ENCODE results near the gene PKD1L1.
"Not testable (repeated sequence)": the region's sequence is repeated elsewhere in the genome, so short reads cannot be mapped to it uniquely, and the experiment has no call there.

Gene PKD1L1

DNA sequence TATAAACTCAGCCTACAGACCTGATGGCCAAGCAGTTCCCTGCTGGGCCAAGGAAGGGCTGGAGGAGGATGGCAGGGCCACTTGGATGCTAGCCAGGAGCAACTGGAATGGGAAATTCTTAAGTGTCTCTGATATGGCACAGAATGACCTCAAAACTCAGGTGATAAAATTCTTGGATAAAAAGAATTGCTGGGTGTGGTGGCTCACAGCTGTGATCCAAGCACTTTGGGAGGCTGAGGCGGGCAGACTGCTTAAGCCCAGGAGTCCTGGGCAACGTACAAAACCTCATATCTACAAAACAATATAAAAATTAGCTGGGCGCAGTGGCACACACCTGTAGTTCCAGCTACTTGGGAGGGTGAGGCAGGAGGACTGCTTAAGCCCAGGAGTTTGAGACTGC lies 14.0 kb upstream of the PKD1L1 start:
- DNase-seq, result no peak

DNA sequence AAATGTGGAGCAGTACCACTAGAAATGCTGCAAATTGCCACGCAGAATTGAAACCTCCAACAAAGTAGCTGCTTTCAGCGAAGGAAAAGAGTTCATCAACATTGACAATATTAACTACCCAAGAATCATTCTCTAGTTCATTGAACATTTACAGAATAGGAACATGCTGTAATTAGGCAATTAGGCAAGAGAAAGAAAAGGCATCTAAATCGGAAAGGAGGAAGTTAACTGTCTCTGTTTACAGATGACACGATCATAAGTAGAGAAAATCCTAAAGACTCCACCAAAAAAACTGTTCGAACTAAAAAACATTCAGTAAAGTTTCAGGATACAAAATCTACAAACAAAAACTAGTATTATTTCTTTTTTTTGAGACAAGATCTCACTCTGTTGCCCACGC lies 8.9 kb upstream of the PKD1L1 start:
- DNase-seq, result no peak

DNA sequence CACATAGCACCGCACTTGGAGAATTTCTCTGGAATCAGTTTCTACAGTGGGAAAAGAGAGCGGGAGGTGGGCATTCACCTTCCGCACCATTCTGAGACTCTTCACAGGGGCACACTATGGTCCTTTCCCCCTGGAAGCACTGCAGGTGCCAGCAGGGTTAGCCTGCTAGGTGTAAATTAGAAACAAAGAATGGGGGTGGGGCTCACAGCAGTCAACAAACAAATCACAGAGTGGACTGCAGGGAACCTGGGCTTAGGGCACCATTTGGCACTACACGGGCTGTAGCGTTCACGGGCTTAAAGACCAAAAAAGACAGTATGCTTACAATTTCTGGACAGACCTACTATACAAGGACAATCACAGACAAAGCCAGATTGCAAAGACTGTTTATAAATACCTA lies 8.0 kb upstream of the PKD1L1 start:
- no peak for DNase-seq

DNA sequence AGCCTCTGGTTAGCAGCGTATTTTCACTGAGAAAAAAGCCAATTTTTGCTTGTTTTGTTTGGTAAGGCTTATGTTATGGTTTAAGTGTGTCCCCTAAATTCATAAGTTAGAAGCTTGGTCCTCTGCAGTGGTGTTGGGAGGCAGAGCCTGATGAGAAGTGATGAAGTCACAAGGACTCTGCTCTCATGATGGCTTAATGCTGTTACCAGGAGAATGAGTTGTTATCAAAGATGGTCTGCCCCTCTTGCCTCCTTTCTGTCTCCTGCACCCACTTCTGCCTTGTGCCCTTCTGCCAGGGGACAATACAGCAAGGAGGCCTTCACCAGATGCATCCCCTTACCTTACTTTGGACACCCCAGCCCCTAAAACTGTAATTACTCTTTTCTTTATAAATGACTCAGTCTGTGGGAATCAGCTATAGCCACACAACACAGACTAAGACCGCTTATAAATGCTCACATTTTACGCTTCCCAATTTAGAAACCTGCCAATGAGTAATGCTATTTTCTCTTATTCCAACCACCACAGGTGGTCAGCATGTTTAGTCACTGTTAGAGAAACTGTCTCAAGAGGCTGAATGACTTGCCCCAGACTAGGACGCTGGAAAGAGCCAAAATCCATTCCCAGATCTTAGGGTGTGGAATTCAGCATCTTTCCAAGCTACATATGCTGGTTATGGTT lies 6.1 kb upstream of the PKD1L1 start:
- no peak for DNase-seq

DNA sequence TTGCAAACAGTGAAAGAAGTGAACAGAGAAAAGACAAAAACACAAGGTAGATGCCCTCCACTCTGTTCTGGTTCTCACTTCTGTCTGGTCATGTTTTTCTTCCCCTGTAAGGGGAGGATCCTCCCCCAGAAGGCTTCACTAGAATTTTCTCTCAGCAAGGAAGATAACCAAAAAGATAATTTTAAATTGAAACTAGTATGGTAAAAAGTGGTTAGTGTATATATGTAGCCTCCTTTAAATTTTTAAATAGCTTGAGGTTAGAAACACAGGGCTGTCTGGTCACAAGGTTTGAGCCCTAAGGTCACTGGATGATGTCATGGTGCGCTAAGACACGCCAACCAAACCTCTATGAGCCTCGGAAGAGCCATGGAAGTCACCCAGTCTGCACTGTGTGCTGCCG lies 5.6 kb upstream of the PKD1L1 start:
- no peak for DNase-seq

DNA sequence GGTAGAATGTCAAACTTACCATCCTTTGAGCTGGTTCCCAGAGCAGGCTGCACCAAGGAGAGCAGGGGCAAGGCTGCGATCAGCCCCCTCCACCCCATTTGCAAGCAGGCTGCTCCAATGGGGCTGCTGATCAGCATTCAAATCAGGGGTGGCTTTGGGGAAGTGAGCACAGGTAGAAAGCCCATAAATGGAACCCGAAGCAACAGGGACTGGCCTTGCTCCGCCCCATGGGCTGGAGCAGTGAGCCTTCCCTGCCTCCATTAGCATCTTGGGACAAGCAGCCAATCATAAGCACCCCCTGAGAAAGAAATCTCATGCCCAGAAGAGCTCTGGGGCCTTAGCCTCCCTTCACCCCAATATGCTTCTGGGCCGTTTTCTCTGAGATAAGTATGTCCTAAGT lies 4.0 kb upstream of the PKD1L1 start:
- DNase-seq, result no peak

DNA sequence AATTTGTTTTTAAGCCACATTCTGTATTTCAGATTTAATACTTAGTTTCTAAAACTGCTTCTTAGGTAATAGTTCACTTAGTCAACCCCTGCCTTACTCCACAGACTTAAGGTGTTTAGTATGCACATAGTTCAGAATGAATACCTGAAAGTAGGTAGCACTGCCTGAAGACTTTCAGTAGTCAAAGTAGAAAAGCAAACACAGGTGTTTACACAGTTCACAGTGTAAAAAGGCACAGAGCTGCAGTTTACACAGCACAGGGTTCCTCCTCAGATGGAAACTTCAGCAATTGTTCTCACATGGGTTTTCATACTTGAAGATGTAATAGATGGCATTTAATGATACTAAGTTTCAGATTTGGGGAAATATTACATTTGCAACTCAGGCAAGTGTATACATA lies 3.1 kb upstream of the PKD1L1 start:
- DNase-seq, result no peak

DNA sequence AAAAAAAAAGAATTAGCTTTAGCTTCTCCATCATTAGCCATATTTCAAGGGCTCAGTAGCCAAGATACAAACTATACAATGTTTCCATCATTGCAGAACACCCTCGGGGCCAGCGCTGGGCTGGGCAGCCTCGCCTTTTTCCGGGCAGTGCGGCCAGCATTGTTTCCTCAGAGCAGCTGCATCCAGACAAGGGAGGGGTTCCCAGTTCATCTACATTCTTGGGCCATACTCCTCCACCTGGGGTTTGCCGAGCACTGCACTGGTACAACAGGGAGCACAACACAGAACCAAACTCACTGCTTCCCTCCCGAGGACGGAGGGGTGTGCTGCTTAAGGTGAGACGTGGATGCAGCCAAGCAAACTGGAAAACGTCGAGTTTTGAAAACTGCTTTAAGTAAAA lies 2.4 kb upstream of the PKD1L1 start:
- DNase-seq, result no peak

DNA sequence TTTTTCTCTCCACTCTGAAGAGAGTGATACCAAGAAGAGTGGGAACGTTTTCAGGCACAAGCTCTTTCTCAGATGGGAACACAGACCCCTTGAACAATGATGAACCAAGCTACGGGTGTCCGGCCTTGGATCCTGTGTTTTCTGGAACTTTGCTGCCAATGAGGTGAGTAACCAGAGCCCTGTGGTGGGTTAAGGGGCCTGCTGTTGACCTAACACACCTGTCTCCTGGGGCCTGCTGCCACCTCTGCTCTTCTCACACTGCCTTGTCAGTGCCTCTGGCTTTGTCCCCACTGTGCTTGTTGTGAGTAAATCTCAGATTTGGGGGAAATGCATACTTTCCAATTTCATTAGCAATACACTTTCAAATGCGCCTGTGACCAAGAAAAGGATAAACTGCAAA lies 1.4 kb upstream of the PKD1L1 start:
- DNase-seq, result no peak

DNA sequence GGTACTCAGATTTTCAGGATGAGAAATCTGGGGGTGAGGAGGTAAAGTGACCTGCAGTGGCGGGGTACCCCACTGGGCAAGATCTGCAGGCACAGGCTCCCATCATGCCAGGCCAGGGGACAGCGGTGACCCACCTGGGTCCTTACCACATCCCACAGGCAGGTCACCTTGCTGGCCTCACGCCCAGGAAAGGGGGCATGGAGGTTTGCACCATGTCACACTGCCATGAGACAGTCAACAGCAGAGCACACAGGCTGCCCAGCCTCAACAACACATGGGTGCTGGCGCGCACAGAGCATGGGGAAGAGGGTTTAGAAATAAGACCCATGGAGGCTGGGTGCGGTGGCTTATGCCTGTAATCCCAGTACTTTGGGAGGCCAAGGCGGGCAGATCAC lies 914 bp downstream of the PKD1L1 start:
- no peak for DNase-seq

DNA sequence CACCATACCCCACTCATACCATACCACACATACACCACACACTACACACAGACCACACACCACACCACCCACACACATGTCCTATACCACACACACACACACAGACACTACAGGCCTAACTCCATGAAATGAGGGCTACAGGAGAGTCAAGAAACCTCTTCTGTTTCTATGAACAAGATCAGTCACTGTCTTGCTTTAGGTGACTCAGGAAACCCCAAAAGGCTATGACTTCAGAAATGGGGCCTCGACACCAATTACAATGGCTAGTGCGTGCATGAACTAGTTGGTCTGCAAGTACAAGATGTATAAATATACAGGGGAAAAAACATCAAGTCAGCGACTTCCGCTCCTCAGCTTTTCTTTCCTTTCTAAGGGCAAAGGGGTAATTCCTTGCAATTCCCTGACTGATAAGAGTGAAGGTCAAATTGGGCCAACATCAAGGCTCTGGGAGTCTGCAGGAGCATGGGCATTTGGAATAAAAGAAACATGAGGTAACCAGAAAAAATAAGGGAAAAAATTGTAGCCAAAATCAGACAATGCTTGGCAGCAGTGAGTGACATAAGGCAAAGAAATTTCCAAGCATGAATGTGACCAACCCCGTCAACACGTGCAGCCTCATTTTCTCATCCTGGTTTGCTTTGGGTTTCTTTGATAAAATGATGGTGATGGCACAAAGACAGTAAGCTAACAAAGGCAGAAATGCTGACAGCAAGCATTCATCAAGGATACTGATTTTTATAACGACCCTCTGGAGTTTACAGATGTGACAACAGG lies 1.5 kb downstream of the PKD1L1 start:
- no peak for DNase-seq

DNA sequence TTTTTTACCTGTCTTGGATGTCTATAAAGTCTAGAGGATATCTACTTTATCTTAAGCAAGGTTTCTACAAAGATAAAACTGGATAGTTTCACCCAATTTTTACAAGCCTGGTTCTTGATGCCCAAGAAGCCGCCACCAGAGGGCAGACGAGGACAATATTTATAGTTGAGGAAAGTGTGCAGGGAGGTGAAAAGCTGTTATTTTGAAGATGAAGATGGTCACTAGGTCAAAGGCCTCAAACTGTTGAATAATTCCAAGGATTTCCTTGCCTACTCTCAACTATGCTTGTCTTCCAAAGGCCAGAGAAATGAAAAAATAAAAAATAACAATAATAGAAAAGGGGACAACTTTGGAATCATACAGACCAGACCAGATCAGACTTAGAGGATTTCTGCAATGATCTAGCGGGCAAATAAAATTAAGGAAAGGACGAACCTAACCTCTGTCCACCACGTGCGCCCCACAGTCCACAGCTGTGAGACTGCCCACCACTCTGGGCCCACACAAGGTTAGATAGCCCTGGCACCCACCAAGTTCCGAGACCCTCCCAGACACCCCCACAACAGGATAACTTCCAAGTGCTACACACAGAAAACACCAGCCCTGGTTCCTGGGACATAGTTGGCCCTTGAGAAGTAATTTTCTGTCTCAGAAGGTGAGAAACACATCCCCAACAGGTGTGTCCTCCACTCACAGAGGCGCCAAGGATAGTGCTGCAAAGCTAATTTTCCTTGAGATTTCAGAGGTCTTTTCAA lies 2.8 kb downstream of the PKD1L1 start:
- peak; percentile 86 for DNase-seq

DNA sequence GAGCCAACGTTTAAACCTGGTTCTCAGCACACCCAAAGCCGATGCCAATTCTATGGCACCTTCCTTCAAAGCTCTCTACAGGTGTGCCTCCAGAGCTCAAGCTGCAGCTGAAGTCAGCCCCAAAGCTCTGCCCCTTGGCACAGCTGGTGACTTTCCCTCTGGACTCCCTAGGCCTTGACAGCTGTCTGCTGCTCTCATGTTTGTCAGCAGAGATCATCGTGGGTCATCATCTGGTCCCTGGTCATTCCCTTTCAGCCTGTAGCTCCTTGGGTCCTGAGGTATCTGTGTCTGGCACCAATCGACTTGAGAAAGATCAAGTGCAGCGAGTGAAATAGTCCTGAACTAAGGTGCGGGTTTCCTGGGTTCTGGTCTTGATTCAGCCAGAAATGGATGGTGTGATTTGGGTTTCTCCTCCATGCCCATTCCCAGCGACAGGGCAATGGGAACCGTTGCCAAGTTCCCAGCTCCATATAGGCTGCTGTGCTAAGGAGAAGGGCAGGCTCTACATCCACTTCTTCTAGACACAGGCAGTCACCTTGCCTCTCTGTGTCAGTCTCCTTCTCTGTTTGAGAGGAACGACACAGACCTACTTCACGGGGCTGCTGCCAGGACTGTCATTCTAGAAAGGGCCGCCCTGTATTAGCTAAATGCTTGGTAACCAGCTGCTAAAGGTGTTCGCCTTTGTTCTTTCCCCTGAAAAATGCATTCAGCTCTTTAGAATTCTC lies 3.6 kb downstream of the PKD1L1 start:
- no peak for DNase-seq

DNA sequence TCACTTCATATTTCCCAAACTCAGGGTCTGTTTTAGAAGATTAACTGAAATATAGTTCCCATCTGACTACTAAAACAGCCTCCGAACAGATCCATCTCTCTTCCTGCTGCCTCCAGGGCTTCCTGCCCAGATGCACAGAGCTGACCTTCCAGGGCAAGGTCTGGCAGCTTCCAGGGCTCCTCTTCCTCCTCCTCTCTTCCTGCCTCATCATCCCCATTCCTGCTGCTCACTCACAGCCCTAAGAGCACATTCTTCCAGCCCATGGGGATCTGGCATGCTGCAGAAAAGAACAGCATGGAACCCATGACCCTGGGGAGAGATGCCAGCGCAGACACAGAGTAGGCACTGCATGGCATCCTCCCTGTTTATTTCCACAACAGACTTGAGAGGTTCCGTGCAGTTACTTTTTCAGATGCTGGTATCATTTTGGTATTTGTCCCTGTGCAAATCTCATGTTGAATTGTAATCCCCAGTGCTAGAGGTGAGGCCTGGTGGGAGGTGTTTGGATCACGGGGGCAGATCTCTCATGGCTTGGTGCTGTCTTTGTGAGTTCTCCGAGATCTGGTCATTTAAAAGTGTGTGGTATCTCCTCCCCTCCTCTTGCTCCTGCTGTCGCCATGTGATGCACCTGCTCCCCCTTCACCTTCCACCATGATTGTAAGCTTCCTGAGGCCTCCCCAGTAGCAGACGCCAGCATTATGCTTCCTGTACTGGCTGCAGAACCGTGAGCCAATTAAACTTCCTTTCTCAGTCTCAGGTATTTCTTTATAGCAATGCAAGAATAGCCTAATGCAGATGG lies 4.4 kb downstream of the PKD1L1 start:
- no peak for DNase-seq

DNA sequence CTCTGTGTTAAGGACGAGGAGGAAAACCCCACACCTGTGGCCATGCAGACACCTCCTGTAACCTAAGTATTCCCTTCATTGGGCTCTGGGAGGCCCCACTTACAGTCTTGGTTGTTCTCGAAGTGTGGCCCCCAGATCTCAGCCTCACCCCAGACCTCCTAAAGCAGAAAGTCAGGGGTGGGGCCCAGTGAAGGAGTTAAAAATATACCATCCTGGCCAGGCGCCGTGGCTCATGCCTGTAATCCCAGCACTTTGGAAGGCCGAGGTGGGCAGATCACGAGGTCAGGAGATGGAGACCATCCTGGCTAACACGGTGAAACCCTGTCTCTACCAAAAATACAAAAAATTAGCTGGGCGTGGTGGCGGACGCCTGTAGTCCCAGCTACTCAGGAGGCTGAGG lies 5.6 kb downstream of the PKD1L1 start:
- not testable (repeated sequence) for DNase-seq

DNA sequence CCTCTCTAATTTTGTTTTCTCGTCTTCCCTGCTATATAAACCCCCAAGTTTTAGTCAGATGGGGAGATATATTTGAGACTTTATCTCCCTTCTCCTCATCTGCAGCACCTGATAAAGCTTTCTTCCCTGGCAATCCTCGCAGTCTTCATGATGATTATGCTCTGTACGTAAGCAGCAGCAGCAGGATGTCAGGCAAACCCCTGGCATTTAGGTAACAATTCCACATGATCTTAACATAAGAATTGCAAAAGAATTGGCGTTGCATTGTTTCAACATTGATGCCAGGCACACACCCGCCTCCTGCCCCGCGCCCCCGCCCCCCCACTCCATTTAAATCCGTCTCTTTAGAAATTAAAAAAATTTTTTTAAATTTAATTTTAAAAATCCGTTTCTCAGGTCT lies 6.1 kb downstream of the PKD1L1 start:
- DNase-seq, result no peak

DNA sequence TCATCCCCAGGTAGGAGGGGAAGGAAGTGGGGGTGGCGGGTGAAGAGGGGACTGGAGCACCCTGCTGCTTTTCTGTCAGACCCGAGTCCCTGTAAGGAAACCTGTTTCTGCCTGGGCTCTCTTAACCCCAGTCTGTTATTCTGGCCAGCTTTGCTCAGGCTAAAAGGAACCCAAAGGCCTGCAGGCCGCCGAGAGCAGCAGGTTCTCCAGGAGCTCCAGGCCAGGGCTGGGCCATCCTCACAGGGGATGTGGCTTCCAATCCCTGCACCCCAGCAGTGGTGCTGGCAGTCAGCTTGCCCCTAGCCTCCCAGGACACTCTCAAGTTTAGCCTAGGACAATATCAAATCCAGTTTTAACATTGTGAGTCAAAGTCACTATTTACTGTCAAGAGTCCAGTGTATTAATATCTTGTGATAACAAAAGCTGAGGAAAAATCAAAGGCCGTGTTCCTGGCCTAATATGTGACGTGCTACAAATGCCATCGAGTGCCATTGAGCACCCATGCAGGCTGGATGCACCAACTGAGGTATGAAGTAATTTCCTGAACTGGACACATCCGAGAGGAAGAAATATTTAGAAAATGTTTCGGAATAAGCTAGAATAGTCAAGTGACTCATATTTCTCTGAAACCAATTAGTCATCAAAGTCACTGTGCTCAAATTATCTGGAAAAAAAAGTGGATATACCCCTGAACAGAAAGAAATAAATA lies 7.0 kb downstream of the PKD1L1 start:
- no peak for DNase-seq

DNA sequence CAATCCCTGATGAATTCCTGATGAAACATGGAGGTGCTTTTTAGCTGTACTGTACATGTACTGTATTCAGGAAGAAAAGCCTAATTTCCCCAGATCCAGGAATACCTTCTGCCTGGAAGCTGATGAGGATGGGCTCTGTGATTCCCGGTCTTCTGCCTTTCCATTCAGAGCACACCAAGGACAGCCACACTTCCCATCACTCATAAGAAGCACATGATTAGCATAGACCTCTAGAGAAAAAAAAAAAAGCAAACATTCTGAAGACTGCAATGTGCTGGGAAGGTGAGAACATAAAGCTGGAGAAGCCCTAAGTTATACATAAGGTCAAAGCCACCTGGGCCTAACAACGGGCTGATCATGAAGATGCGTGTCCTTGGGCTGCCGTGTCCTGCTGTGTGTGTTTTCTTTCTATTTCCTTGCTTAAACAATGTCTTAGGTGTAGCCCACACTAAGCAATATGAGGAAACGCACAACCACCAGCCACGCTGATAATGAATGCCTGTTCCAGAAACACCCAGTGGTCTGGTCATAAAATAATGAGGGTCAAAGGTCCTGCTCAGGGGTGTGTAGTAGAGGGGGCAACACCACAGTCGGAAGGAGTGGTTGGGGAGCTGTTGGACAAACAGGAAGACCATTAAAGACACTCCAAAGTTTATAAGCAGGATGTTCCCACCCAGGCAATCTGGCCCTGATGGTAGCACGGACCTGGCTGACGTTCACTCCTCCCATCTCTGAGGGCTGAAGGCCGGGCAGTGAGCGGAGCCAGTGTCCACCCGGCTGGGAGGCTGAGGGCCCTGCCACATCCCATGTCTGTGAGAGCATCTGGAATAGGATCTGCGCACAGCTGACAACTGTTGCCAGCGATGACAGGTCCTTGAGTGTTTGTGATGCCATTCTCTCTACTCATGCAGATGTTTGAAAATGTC lies 7.9 kb downstream of the PKD1L1 start:
- no peak for DNase-seq

DNA sequence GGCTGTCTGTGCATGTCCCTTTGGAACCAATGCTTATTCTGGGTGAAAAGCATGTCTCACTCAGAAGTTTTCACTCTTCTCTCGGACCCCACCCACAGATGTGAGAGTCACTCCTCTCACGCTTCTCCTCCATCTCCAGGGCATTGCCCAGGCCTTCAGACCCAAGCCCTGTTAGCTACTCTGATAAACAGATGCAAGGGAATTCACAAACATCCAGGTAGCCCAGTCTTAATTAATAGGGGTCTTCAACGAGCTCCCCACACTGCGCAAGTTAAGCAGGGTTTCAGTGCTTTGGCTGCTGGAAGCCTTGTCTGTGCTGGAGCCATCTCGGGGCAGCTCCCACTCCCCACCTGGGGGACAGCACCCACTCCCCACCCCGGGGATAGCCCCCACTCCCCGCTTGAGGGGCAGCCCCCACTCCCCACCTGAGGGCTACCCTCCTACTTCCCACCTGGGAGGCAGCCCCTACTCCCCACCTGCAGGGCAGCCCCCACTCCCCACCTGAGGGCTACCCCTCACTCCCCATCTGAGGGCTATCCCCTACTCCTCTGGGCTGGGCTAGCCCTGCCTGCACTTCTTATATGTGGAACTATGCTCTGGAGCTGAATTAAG lies 8.7 kb downstream of the PKD1L1 start:
- DNase-seq, result no peak

DNA sequence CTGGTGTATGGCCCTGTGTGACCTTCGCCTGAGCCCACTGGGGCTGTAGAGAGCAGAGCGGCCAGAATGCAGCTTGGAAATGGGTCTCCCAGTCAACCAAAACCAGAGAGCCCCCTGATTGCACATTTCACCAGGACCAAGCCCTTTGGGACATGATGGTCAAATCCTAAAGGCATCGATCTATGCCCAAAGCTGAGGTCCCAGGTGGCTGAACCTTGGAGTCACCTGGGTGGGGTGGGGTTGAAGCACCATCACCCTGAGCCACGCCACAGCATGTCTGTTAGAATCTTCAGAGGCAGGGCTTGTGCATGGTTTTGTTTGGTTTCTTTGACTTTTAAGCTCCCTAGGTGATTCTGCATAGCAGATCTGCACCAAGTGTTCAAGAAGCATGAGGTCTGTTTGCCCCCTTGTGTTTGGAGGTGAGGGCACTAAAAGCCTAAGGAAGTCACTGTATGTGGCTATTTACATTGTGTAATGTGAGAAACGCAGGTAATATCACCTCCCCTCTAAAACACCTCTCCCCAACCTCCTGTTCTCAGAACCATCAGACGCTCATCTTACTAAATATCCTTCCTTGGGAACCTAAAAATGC lies 9.6 kb downstream of the PKD1L1 start:
- DNase-seq, result no peak

Data from hematopoietic multipotent progenitor cell treated with erythropoietin and hydrocortisone succinate and interleukin-3 and kit ligand, for 4 days (in vitro differentiated cells).